ENCODE results near the gene GGCX.

DNA sequence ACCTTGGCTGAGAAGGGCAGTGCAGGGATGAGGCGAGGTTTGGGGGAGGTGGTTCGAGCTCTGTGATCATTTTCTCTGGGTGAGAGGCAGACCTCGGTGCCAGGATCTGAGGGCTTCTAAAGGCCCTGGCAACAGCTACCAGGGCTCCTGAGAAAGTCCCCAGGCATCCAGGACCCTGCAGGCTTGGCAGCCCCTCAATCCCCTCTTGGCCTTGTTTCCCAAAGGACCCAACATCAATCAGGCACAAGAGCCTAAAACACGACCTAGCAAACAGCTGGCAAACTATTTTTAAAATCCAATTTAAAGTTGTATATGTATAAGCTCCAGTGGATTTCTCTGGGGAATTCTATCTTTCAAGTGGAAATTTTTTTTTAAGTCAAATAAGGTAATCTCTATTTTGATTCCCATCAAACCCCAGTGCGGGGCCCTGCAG is 37.4 kb downstream of the GGCX start:
- TF ChIP-seq POLR2A (IDR thresholded peaks at IDR 0.05) = no peak
- TF ChIP-seq, protein P1, sequence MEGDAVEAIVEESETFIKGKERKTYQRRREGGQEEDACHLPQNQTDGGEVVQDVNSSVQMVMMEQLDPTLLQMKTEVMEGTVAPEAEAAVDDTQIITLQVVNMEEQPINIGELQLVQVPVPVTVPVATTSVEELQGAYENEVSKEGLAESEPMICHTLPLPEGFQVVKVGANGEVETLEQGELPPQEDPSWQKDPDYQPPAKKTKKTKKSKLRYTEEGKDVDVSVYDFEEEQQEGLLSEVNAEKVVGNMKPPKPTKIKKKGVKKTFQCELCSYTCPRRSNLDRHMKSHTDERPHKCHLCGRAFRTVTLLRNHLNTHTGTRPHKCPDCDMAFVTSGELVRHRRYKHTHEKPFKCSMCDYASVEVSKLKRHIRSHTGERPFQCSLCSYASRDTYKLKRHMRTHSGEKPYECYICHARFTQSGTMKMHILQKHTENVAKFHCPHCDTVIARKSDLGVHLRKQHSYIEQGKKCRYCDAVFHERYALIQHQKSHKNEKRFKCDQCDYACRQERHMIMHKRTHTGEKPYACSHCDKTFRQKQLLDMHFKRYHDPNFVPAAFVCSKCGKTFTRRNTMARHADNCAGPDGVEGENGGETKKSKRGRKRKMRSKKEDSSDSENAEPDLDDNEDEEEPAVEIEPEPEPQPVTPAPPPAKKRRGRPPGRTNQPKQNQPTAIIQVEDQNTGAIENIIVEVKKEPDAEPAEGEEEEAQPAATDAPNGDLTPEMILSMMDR (IDR thresholded peaks at IDR 0.05) = no peak
